ENCODE results near the gene SPECC1L. TPM values are rescaled to one million over a fixed set of nuclear protein-coding genes. Genes with fewer than 3 reads are reported as not detected.

The SPECC1L gene
- total RNA-seq, 4 donors from 2014 or later, result 50.4 to 125 (median 68.0) TPM

DNA sequence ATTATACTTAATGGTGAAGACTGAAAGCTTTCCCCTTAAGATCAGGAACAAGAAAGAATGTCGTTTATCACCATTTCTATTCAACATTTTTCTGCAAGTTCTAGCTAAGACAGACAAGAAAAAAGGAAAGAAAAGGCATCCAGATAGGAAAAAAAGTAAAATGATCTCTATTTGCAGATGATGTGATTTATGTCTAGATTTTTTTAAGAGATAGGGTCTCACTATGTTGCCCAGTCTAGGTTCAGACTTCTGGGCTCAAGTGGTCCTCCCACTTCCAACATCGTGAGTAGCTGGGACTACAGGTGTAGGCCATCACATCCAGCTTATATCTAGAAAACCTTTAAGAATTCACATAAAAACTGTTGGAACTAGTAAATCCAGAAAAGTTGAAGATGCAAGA is 105.4 kb downstream of the SPECC1L start:
- peaks cover 0 to 63% (median 20%) of the 10 kb centered on the region in 4 donors for H3K36me3 ChIP-seq
- WGBS, 2 donors (ENCODE audit: low coverage in 1 of 2), result 90 to 95% methylated on average over 2 of the region's 2 CpGs
- in situ Hi-C loops (cut with MboI; ENCODE audit: low pct_ligation_motif_present in 1 of 4, low pct_unique_long_range_greater_than_20kb in 1 of 4, low sequenced_read_pairs in 3 of 4), result no loop called here

DNA sequence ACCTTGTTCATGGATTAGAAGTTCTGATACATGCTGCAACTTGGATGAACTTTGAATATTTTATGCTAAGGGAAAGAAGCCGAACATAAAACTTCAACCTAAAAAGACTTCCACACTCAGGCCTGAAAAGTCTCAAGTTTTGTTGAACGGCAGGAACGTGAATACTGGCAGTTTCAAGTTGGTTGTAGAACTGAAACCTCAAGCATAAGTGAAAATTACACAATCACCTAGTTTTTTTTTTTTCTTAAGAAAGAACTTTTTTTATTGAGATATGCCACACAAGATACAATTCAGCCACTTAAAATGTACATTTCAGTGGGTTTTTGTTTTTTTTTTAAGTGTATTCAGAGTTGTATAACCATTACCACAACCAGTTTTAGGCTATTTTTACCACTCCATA is 106.0 kb downstream of the SPECC1L start:
- Histone ChIP-seq H3K36me3 (peaks cover 0 to 57% (median 17%) of the 10 kb centered on the region in 4 donors), H3K27ac (no peak overlapping the region), H3K27me3 (no peaks in the 10 kb centered on the region), H3K4me3 (no peak overlapping the region), H3K9me3 (no peaks in the 10 kb centered on the region), H3K4me1 (no peaks in the 10 kb centered on the region)
- DNase-seq, result no peak
- TF ChIP-seq POLR2A (IDR thresholded peaks at IDR 0.05) (no peak), EP300 (IDR thresholded peaks at IDR 0.05; ENCODE audit: low read depth) (no peak), POLR2AphosphoS5 (IDR thresholded peaks at IDR 0.05) (no peak)
- TF ChIP-seq, protein P1, sequence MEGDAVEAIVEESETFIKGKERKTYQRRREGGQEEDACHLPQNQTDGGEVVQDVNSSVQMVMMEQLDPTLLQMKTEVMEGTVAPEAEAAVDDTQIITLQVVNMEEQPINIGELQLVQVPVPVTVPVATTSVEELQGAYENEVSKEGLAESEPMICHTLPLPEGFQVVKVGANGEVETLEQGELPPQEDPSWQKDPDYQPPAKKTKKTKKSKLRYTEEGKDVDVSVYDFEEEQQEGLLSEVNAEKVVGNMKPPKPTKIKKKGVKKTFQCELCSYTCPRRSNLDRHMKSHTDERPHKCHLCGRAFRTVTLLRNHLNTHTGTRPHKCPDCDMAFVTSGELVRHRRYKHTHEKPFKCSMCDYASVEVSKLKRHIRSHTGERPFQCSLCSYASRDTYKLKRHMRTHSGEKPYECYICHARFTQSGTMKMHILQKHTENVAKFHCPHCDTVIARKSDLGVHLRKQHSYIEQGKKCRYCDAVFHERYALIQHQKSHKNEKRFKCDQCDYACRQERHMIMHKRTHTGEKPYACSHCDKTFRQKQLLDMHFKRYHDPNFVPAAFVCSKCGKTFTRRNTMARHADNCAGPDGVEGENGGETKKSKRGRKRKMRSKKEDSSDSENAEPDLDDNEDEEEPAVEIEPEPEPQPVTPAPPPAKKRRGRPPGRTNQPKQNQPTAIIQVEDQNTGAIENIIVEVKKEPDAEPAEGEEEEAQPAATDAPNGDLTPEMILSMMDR (IDR thresholded peaks at IDR 0.05), result no peak
- intact Hi-C loops (cut with DNase I; ENCODE audit: low total_unique reads), result no loop called here
- in situ Hi-C loops (cut with MboI; ENCODE audit: low pct_ligation_motif_present in 1 of 4, low pct_unique_long_range_greater_than_20kb in 1 of 4, low sequenced_read_pairs in 3 of 4), result no loop called here
- WGBS, 2 donors (ENCODE audit: low coverage in 1 of 2), result 85 to 97% methylated on average over 3 of the region's 3 CpGs

More for the DNA sequence above, 105.4 kb downstream of the SPECC1L start:
- Histone ChIP-seq H3K9me3 (no peaks in the 10 kb centered on the region), H3K4me1 (no peaks in the 10 kb centered on the region), H3K27me3 (no peaks in the 10 kb centered on the region), H3K27ac (no peak overlapping the region), H3K4me3 (no peak overlapping the region)
- DNase-seq, result no peak
- TF ChIP-seq EP300 (IDR thresholded peaks at IDR 0.05; ENCODE audit: low read depth), result no peak
- intact Hi-C loops (cut with DNase I; ENCODE audit: low total_unique reads), result no loop called here

DNA sequence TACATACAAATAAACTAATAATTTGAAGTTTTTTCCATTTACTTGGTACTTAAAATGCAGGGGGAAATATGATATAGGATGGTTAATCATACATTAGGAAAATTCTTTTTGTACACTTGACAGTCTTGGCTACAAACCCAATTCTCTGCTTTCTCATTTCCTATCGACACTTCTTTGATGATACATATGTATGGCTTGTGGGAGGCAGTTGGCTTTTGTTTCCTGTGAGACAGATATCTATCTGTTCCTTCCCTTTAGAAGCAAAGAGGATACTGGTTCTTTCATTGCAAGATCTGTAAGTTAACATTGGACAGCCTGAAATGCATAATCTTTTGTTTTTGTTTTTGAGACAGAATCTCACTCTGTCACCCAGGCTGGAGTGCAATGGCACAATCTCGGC is 108.9 kb downstream of the SPECC1L start:
- H3K36me3 ChIP-seq, result peaks cover 0 to 54% (median 13%) of the 10 kb centered on the region in 4 donors
- no peak for DNase-seq
- WGBS, 2 donors (ENCODE audit: low coverage in 1 of 2), result 78 to 89% methylated on average over 2 of the region's 2 CpGs
- intact Hi-C loops (cut with DNase I; ENCODE audit: low total_unique reads) (no loop called here), in situ Hi-C loops (cut with MboI; ENCODE audit: low pct_ligation_motif_present in 1 of 4, low pct_unique_long_range_greater_than_20kb in 1 of 4, low sequenced_read_pairs in 3 of 4) (no loop called here)
- no peaks in the 10 kb centered on the region for H3K27me3 ChIP-seq
- H3K27ac ChIP-seq, result no peak overlapping the region
- no peaks in the 10 kb centered on the region for H3K9me3 ChIP-seq
- no peak overlapping the region for H3K4me3 ChIP-seq
- no peaks in the 10 kb centered on the region for H3K4me1 ChIP-seq
- TF ChIP-seq POLR2A (IDR thresholded peaks at IDR 0.05) (no peak), POLR2AphosphoS5 (IDR thresholded peaks at IDR 0.05) (no peak), EP300 (IDR thresholded peaks at IDR 0.05; ENCODE audit: low read depth) (no peak)
- TF ChIP-seq, protein P1 (IDR thresholded peaks at IDR 0.05), result no peak

DNA sequence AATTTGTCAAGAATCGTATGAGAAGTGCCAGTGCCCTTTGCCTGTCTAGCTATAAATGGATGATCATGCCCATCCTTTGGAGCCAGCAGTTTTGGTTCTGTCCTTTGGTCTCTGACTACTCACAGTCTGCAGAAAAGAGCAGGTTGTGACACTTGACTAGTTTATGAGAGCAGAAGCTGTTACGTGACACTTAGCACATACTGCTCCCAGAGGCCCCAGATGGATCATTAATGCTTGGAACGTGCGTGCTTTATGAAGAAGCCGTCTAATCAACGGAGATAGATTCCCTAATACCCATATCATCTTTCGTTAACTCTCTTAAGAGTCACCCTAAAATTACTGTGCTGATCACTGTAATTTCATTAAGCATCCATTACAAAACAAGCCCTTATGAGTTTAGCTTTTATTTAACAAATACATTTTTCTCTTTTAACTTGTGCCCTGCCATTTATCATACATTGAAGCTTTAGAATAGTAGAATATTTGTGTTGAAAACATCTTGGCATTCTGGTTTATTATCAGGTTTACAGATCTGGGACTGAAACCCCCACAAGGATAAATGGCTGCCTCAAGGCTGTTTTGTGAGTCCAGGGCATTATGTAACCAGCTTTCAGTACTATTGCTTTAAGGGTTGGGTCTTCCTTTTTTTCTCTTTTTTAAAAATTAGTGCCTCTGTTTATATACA is 109.7 kb downstream of the SPECC1L start:
- H3K36me3 ChIP-seq, result peaks cover 0 to 48% (median 10%) of the 10 kb centered on the region in 4 donors
- 91 to 93% methylated on average over 5 to 7 of the region's 7 CpGs for WGBS, 2 donors (ENCODE audit: low coverage in 1 of 2)

More for the DNA sequence above, 109.7 kb downstream of the SPECC1L start:
- Histone ChIP-seq H3K27ac (no peak overlapping the region), H3K4me3 (no peak overlapping the region), H3K4me1 (no peaks in the 10 kb centered on the region), H3K27me3 (no peaks in the 10 kb centered on the region), H3K9me3 (no peaks in the 10 kb centered on the region)
- no peak for TF ChIP-seq POLR2A (IDR thresholded peaks at IDR 0.05)
- TF ChIP-seq EP300 (IDR thresholded peaks at IDR 0.05; ENCODE audit: low read depth), result no peak
- no peak for TF ChIP-seq POLR2AphosphoS5 (IDR thresholded peaks at IDR 0.05)
- TF ChIP-seq, protein P1 (IDR thresholded peaks at IDR 0.05), result no peak
- intact Hi-C loops (cut with DNase I; ENCODE audit: low total_unique reads), result no loop called here
- in situ Hi-C loops (cut with MboI; ENCODE audit: low pct_ligation_motif_present in 1 of 4, low pct_unique_long_range_greater_than_20kb in 1 of 4, low sequenced_read_pairs in 3 of 4), result no loop called here
- DNase-seq, result no peak
